ENCODE measurements around the gene ADGRD2.

ADGRD2 gene

GRCh38 chr9:124465736-124466135 lies 15.5 kb downstream of the ADGRD2 start:
- ATAC-seq (no peak), DNase-seq (no peak)
- Mint-ChIP-seq H3K27ac (no peak overlapping the region), H3K27me3 (peaks cover 11% of the 10 kb centered on the region), H3K9me3 (no peaks in the 10 kb centered on the region), H3K4me1 (no peaks in the 10 kb centered on the region), H3K4me3 (no peak overlapping the region)

- no peaks in the 10 kb centered on the region for H3K4me1 Mint-ChIP-seq
- DNase-seq (no peak), ATAC-seq (no peak)
- no peak overlapping the region for H3K27ac Mint-ChIP-seq
- H3K27me3 Mint-ChIP-seq, result peaks cover 11% of the 10 kb centered on the region
- no peak overlapping the region for H3K4me3 Mint-ChIP-seq
- H3K9me3 Mint-ChIP-seq, result no peaks in the 10 kb centered on the region
These were observed 17.3 kb downstream of the ADGRD2 start for GRCh38 chr9:124467410-124468060.

GRCh38 chr9:124468061-124468740 lies 17.9 kb downstream of the ADGRD2 start:
- DNase-seq (no peak), ATAC-seq (peak; percentile 20)
- peak overlapping the region in 1 of 2 donors; percentile 97 for H3K27ac Mint-ChIP-seq
- H3K27me3 Mint-ChIP-seq, result peaks cover 11% of the 10 kb centered on the region
- H3K9me3 Mint-ChIP-seq, result no peaks in the 10 kb centered on the region
- no peaks in the 10 kb centered on the region for H3K4me1 Mint-ChIP-seq
- H3K4me3 Mint-ChIP-seq, result no peak overlapping the region

GRCh38 chr9:124469011-124469832 lies 19.0 kb downstream of the ADGRD2 start:
- no peak for ATAC-seq
- Mint-ChIP-seq H3K4me1 (no peaks in the 10 kb centered on the region), H3K27me3 (peaks cover 11% of the 10 kb centered on the region), H3K9me3 (no peaks in the 10 kb centered on the region), H3K4me3 (no peak overlapping the region), H3K27ac (no peak overlapping the region)
- DNase-seq, result no peak

- H3K27ac Mint-ChIP-seq, result no peak overlapping the region
- no peaks in the 10 kb centered on the region for H3K9me3 Mint-ChIP-seq
- DNase-seq (no peak), ATAC-seq (no peak)
- H3K4me1 Mint-ChIP-seq, result no peaks in the 10 kb centered on the region
- H3K4me3 Mint-ChIP-seq, result no peak overlapping the region
- H3K27me3 Mint-ChIP-seq, result peaks cover 10% of the 10 kb centered on the region
These were observed 20.1 kb downstream of the ADGRD2 start for GRCh38 chr9:124470306-124470705.

- Mint-ChIP-seq H3K9me3 (no peaks in the 10 kb centered on the region), H3K27me3 (peaks cover 10% of the 10 kb centered on the region), H3K4me3 (no peak overlapping the region), H3K4me1 (no peaks in the 10 kb centered on the region), H3K27ac (no peak overlapping the region)
- ATAC-seq (no peak), DNase-seq (no peak)
These were observed 20.5 kb downstream of the ADGRD2 start for GRCh38 chr9:124470726-124471125.

GRCh38 chr9:124471761-124472160 lies 21.5 kb downstream of the ADGRD2 start:
- ATAC-seq, result no peak
- Mint-ChIP-seq H3K4me3 (no peak overlapping the region), H3K27ac (no peak overlapping the region), H3K27me3 (peaks cover 19% of the 10 kb centered on the region), H3K9me3 (no peaks in the 10 kb centered on the region), H3K4me1 (no peaks in the 10 kb centered on the region)
- DNase-seq, result no peak

- peaks cover 24% of the 10 kb centered on the region for H3K27me3 Mint-ChIP-seq
- no peak overlapping the region for H3K4me3 Mint-ChIP-seq
These were observed 22.5 kb downstream of the ADGRD2 start for GRCh38 chr9:124472770-124473169.

GRCh38 chr9:124473310-124473709 lies 23.1 kb downstream of the ADGRD2 start:
- no peak for ATAC-seq
- no peak overlapping the region for H3K4me3 Mint-ChIP-seq
- peaks cover 29% of the 10 kb centered on the region for H3K27me3 Mint-ChIP-seq
- no peaks in the 10 kb centered on the region for H3K4me1 Mint-ChIP-seq
- no peak for DNase-seq
- H3K9me3 Mint-ChIP-seq, result no peaks in the 10 kb centered on the region
- H3K27ac Mint-ChIP-seq, result peak overlapping the region in 1 of 2 donors; percentile 65

More at GRCh38 chr9:124472770-124473169, 22.5 kb downstream of the ADGRD2 start:
- no peak for ATAC-seq
- peak overlapping the region in 1 of 2 donors; percentile 65 for H3K27ac Mint-ChIP-seq
- H3K9me3 Mint-ChIP-seq, result no peaks in the 10 kb centered on the region
- no peak for DNase-seq
- H3K4me1 Mint-ChIP-seq, result no peaks in the 10 kb centered on the region

GRCh38 chr9:124474151-124474550 lies 23.9 kb downstream of the ADGRD2 start:
- H3K27me3 Mint-ChIP-seq, result peaks cover 37% of the 10 kb centered on the region
- H3K4me1 Mint-ChIP-seq, result no peaks in the 10 kb centered on the region
- no peak for ATAC-seq
- H3K4me3 Mint-ChIP-seq, result no peak overlapping the region
- DNase-seq, result no peak
- H3K27ac Mint-ChIP-seq, result peak overlapping the region in 1 of 2 donors; percentile 87
- H3K9me3 Mint-ChIP-seq, result no peaks in the 10 kb centered on the region

- H3K4me3 Mint-ChIP-seq, result no peak overlapping the region
- no peaks in the 10 kb centered on the region for H3K9me3 Mint-ChIP-seq
- DNase-seq, result no peak
- H3K4me1 Mint-ChIP-seq, result no peaks in the 10 kb centered on the region
- H3K27ac Mint-ChIP-seq, result no peak overlapping the region
- no peak for ATAC-seq
- H3K27me3 Mint-ChIP-seq, result peaks cover 46% of the 10 kb centered on the region
These were observed 25.1 kb downstream of the ADGRD2 start for GRCh38 chr9:124475158-124475867.

- Mint-ChIP-seq H3K27me3 (peaks cover 49% of the 10 kb centered on the region), H3K9me3 (no peaks in the 10 kb centered on the region), H3K4me3 (no peak overlapping the region), H3K4me1 (no peaks in the 10 kb centered on the region), H3K27ac (no peak overlapping the region)
- DNase-seq, result no peak
- no peak for ATAC-seq
These were observed 25.8 kb downstream of the ADGRD2 start for GRCh38 chr9:124475868-124476690.

GRCh38 chr9:124477211-124477647 lies 27.0 kb downstream of the ADGRD2 start:
- no peak overlapping the region for H3K27ac Mint-ChIP-seq
- H3K27me3 Mint-ChIP-seq, result peaks cover 49% of the 10 kb centered on the region
- DNase-seq (no peak), ATAC-seq (no peak)
- no peaks in the 10 kb centered on the region for H3K9me3 Mint-ChIP-seq
- no peaks in the 10 kb centered on the region for H3K4me1 Mint-ChIP-seq
- H3K4me3 Mint-ChIP-seq, result no peak overlapping the region

GRCh38 chr9:124477648-124478285 lies 27.5 kb downstream of the ADGRD2 start:
- H3K27me3 Mint-ChIP-seq, result peaks cover 49% of the 10 kb centered on the region
- H3K27ac Mint-ChIP-seq, result no peak overlapping the region
- H3K4me3 Mint-ChIP-seq, result no peak overlapping the region
- no peaks in the 10 kb centered on the region for H3K4me1 Mint-ChIP-seq
- no peak for DNase-seq
- no peaks in the 10 kb centered on the region for H3K9me3 Mint-ChIP-seq
- no peak for ATAC-seq
